Breast epithelium (tissue), 3 donors: ENCODE results near the gene SNAPIN.

Experiments
- CTCF ChIP-seq, 3 donors: fragments of 450-650 bp; IDR thresholded peaks; one replicate each; pipeline ENCODE4 v1.5.1; 2016 to 2017; ENCODE audit warnings: antibody characterized with exemption in 3 of 3, mild to moderate bottlenecking in 3 of 3, moderate library complexity in 3 of 3
- POLR2AphosphoS5 ChIP-seq, 3 donors: sonication (generic); formaldehyde crosslinking; IDR thresholded peaks; one replicate each; pipeline ENCODE4 v1.6.1; 2017; ENCODE audit warnings: antibody characterized with exemption in 3 of 3

- no peak for TF ChIP-seq CTCF (IDR thresholded peaks at IDR 0.05)
- no peak for TF ChIP-seq POLR2AphosphoS5 (IDR thresholded peaks at IDR 0.05)
These were observed 29.0 kb downstream of the SNAPIN start for GRCh38 chr1:153687346-153688125.
